Left ventricle myocardium superior (tissue), 1 donor: ENCODE data around the gene NUAK2. TPM values are rescaled to one million over a fixed set of nuclear protein-coding genes. Genes with fewer than 3 reads are reported as not detected.
"Not testable (repeated sequence)": the region's sequence is repeated elsewhere in the genome, so short reads cannot be mapped to it uniquely, and the experiment has no call there.

Experiments used
- ATAC-seq: fragments of 200-7000 bp; cut with Tn5 transposase; one replicate; pipeline ENCODE4 v1.9.1; 2020; ENCODE audit warnings: mild to moderate bottlenecking, moderate library complexity
- DNase-seq: peaks from one replicate; pipeline ENCODE4 v3.0.0-alpha.2; 2020
- intact Hi-C: fragments of 100-400 bp; cut with micrococcal nuclease; formaldehyde crosslinking; loops from one replicate; pipeline ENCODE4 v1.11.0; 2022
- long read RNA-seq: library from polyadenylated mRNA; unstranded; transcript quantifications from one replicate; pipeline ENCODE4 v2.0.0, GENCODE V29; 2021
- total RNA-seq: library from RNA; stranded (reverse); fragmentation: NEBNext Ultra II Directional; extraction: Animal tissue kit (Norgen Biotek cat#: 25700); gene quantifications from one replicate; pipeline ENCODE4 v1.2.1, GENCODE V29; 2021
- donor health status: DM: no; HTN: yes; CAD: no; lungs with severe emphysema.

Gene NUAK2
- 1.5 TPM for total RNA-seq
- long read RNA-seq, partial matches to known transcripts = 0 of 3 reads
- long read RNA-seq, other reads (novel, unspliced or antisense) = 1 of 3 reads

DNA sequence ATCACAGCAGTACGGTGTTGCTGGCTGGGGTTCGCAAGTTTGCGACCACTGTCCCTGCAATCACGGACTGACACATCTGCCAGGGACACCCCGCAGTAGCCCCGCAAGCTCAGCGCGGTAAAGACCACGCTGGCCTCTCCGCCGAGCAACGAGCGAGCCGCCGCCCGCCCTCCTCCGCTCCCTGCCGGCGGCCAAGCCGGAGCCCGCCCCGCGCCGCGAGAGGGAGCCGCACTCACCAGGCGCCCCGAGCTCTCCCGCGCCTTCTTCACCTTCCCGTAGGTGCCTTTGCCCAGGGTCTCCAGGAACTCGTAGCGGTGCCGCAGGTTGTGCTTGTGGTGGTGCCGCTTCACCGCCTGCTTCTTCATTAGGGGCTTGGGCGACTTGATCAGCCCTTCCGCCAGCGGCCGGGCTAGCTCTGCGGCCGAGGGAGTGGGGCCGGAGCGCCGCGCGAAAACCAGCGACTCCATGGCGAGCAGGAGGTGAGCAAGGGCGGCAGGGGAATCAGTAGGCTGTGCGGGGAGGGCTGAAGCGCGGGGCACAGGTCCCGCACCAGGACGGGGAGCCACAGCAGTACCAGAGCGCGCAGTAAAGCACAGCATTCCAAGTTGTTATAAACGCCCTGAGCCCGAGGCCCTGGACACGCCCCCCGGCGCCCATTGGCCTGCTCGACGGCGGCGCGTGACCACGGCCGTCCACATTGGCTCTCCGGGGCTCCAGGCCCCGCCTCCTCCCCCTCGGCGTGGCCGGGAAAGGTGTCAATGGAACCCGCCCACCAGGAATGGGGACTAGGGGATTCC is at the start of gene NUAK2:
NUAK2 (minus strand) TSS at position 584 of the 797 bp plus-strand sequence; CDS start at position 467, 117 bp downstream.
- intact Hi-C loops = no loop called here
- peak; percentile 91 for ATAC-seq
- peak; percentile 96 for DNase-seq

DNA sequence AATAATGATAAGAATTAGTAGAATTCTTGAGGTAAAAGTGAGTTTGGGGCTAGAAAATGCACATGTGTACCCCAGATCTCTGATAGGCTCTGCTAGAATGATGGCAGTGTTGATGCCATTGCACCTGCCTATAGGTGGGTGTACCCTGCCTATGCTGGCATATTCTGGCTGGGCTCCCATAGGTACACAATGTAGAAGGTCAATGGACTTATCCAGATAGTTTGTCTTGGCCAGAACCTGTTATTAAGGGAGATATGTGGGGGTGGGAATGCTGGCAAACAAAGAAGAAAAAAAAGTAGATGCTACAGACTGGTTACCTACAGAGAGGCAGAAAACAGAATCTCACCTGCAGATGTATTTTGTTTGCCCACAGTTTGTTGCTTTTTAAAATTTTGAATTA is 49.2 kb upstream of the NUAK2 start:
- ATAC-seq = no peak
- intact Hi-C loops = no loop called here
- DNase-seq = no peak

DNA sequence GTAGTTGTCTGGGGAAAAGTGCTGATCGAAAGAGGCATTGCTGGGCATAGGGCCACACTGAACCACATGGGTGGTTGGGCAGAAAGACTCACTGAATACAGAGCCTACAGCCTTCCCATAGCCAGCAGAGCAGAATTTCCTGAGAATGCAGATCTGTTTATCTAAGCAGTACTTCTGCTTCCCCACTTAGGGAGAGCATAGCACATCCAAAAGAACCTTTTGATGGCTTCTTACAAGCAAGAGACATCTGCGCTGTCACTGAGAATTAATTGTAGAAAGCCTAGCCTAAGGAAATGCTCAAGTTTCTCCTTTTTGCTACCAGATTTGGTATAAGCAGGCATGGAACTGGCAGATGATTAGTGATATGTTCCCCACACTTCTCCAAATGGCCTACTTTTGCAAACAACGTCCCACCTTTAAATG is 48.2 kb upstream of the NUAK2 start:
- intact Hi-C loops = no loop called here
- ATAC-seq (no peak), DNase-seq (no peak)

DNA sequence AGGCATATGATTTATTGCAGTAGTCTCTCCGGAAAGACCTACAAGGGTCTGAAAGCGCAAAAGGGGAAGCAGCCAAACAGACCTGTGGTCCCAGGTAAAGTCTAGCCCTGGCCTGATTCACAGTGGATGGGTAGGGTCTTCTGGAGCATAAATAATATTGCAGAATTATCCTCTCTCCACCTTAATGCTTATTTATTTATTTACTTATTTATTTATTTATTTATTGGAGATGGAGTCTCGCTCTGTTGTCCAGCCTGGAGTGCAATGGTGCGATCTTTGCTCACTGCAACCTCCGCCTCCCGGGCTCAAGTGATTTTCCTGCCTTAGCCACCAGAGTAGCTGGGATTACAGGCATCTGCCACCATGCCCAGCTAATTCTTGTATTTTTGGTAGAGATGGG is 46.9 kb upstream of the NUAK2 start:
- ATAC-seq (no peak), DNase-seq (no peak)
- intact Hi-C loops = no loop called here

DNA sequence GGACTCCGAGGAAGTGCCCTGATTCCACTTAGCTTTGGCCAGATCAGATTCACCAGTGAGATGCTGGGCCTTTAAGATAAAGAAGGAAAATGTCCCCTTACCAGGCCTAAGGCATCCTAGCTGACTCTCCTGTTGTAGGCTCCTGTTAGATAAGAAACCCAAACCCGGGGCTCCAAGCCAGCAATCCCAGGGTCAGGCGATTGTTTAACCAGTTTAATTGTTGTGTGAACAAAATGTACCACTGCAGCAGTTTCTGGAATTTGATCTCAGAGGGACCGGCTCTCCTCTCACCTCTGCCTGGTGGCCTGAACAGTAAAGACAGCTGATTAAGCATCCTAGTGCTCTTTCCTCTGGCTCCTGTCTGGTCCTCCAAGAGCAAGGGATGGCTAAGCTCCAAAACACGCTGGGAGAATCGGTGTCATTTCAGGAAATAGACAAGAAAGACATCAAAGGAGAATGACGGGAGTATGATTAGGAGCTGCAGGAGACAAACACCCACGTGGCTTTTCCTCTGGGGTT is 44.5 kb upstream of the NUAK2 start:
- intact Hi-C loops = no loop called here
- ATAC-seq = peak; percentile 46
- DNase-seq = no peak

DNA sequence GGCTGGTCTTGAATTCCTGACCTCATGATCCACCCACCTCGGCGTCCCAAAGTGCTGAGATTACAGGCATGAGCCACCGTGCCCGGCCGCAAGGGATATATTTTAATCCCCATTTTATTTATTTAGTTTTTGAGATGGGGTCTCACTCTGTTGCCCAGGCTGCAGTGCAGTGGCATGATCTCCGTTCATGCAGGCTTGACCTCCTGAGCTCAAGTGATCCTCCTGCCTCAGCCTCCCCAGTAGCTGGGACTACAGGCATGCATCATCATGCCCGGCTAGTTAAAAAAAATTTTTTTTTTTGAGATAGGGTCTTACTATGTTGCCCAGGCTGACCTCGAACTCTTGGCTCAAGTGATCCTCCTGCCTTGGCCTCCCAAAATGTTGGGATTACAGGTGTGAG is 43.5 kb upstream of the NUAK2 start:
- not testable (repeated sequence) for DNase-seq, ATAC-seq

DNA sequence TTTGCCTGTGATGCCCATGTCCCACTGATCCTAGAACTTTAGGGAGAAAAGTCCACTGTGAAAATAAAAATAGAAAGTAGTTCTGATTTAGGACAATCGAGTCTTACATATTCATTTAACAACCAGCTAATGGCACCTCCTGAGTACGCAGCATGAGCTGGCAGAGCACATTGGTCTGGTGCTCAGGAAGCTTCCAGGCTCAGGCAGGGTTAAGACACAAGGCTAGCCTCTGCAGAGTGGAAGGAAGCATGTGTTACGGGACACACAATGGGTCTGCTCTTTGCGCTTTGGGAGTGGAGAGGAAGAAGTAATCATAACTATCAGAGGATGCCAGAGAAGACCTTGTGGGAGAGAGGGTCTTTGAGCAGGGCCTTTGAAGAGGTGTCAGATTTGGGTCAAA is 39.3 kb upstream of the NUAK2 start:
- ATAC-seq = no peak
- no peak for DNase-seq
- intact Hi-C loops = no loop called here

More for the DNA sequence above, 43.5 kb upstream of the NUAK2 start:
- intact Hi-C loops = not testable (repeated sequence)

DNA sequence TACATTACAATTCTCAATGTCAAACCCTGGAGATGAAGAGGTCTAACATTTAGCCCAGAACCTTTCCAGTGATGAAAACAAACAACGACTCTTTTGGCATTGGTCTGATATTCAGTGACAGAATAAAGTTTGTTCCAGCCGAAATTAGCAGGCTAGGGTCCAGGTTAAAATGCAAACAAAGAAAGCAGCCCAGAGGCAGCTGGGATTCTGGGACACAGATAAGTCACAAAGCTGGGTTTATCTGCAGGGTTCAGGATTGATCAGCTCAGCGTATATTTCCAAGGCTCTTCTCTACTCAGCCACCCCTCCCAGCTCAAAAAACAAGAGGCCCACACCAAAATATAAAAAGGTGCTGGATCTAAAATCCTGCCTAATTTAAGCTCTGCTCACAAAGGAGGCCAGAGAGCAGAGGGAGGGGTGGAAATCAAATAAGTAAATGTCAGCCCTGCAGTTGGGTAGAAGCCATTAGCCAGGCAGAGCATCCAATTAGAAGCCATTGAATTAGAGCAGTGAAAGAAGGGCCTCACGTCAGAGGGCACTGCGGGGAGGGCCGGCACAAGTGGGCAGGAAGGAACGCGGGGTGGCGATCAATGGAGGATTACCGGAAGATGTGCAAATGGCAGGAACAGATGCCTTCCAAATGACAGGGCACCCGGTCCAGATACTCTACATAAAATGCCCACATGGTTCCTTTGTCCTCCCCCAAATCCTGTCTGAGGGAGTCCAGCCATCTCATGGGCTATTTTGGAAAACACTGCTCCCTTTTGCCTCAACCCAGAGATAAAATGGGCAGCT is 38.4 kb upstream of the NUAK2 start:
- intact Hi-C loops = no loop called here
- DNase-seq = no peak
- no peak for ATAC-seq

DNA sequence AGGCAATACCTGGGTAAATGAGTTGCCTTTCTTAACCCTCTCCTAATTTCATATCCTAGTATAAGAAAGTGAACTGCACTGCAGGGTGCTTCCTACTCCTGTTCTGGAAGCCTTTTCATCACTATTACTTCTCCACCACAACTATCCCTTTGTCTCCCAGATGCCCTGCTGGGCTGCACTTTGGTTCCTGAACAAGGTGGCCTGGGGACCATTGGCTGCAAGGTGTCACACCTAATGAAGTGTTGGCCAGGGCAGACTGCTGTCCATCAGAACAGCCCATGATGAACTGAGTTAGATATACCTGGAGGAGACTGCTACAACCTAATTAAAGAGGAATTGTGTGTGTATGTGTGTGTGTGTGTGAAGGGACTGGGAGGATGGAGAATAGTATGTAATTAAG is 37.0 kb upstream of the NUAK2 start:
- no peak for ATAC-seq

DNA sequence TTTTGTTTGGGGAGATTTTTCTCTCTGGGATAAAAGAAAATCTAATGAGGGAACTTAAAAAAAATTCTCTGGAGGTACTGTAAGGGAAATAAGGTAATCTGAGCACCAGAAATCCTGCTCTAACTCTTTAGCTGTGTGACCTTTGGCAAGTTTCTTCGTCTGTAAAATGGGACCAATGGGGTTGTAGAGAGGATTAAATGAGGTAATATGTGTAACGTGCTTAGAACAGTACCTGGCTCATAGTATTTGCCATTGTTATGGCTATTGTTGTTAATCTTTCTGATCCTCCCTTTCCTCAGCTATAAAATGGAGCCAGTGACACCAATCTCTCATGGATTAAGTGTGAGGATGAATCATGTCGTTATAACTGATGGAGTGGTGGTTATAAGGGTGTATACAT is 36.0 kb upstream of the NUAK2 start:
- intact Hi-C loops = no loop called here
- no peak for ATAC-seq
- DNase-seq = no peak

More for the DNA sequence above, 37.0 kb upstream of the NUAK2 start:
- intact Hi-C loops = no loop called here
- DNase-seq = no peak

DNA sequence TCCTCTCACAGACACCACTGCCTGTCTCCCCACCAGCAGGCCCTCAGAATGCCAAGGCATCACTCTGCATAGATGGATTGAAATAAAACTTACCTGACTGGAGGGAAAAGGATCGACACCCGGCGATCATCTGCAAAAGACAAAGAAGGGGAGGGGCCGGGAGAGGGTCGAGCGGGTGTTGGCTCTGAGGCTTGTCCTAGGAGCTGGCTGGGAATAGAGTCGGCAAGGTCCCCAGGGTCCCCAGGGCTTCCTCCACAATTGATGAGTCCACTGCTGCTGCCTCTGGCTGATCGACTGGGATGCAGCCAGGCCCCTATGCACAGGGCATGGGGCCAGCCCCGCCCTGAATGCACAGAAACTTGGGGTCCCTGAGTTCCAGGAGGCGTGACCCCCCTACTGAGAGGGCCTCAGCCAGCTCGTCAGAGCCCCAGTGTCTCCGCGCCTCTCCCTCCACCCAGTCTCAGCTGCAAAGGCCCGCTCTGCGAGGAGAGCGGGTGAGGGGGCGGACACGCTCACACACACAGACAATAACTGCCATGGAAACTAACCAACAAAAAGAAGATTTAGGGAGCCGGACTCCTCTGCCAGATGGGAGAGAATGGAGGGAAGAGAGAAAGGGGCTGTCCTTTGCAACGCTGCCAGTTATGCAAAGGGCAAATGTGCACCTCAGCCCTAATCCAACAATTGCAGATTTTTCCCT is 35.0 kb upstream of the NUAK2 start, which contains the start of gene KLHDC8A:
KLHDC8A (minus strand) TSS at position 483 of the 700 bp plus-strand sequence. CDS start 13,318 bp downstream, outside the sequence.
- ATAC-seq (no peak), DNase-seq (no peak)
- intact Hi-C loops = no loop called here

DNA sequence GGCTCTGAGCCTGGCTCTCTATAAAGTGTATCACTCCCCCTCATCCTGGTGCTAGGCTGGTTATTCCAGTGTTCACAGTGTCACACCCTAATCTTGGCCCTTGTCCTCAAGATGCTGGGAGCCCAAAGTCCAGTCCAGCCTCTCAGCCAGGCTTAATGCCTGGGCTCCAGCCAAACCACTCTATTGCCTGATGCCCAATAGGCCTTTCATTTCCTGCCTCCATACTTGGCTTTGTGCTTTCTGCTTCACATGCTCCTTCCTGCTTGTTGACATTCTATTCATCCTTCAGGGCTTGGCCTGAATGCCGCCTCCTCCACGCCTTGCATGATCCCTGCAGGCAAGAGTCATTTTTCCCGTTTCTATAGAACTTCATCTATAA is 33.5 kb upstream of the NUAK2 start:
- peak; percentile 14 for ATAC-seq
- no peak for DNase-seq
- intact Hi-C loops = no loop called here

DNA sequence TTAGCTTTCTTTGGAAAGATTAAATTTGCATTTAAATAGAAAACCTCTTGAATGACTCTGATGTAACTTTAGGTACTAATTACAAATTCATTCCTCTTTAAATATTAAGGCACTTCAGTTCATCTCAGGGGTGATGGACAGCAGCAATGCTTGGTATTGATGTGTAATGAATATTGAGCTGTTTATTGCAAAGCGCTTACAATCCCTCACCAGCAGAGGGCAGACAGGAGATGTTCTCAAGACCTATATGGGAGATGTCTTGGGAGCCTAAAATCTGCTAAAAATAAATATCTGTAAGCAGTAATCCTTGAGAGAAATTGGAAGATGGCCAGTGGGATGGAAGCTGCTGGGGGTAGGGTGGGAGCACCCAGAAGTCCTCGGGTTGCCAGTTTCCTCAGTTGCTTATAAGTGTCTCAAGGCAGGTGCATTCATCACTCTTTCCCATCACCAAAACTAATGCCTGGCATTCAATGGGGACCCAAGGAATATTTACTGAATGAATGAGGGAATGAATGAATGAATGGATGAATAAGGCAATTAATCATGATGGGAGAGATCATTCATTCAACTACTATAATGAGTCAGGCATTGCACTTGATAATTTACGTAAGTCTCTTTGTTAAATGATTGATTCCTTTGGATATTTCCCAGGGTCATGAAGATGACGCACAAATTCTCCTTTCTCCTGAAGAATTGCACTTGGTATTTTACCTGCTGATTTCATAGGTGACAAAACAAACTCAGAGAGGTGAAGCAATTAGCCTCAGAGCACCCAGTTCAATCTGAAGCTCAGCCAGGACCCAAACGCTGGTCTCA is 32.9 kb upstream of the NUAK2 start:
- ATAC-seq (peak; percentile 56), DNase-seq (no peak)
- intact Hi-C loops = no loop called here

DNA sequence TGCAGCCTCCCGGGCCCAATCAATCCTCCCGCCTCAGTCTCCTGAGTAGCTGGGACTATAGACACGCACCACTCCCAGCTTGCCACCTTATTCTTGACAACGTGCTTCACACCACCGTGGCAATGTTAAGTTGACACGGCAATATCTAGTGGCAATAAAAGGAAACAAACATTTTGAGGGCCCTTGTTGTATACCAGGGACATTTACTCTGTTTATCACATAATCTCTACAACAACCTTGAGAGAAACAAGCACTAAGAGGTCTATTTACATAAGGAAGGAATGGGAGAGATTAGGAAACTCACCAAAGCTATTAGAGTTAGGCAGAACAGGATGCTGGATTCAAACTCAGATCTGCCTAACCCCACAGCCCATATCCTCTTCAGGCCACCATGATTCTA is 32.1 kb upstream of the NUAK2 start:
- intact Hi-C loops = no loop called here
- ATAC-seq (no peak), DNase-seq (no peak)

DNA sequence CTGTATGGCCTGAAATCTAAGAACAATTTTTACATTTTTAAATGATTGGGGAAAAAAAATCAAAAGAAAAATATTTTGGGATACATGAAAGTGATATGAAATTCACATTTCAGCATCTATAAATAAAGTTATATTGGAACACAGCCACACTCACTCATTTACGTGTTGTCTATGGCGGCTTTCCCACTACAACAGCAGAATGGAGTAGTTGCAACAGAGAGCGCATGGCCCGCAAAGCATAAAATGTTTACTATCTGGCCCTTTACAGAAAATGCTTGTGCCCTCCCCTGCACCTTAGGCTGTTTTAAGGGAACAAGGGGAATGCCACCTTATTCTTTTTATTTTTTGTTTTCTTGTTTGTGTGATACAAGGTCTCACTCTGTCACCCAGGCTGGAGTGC is 31.6 kb upstream of the NUAK2 start:
- ATAC-seq (no peak), DNase-seq (no peak)
- intact Hi-C loops = no loop called here

DNA sequence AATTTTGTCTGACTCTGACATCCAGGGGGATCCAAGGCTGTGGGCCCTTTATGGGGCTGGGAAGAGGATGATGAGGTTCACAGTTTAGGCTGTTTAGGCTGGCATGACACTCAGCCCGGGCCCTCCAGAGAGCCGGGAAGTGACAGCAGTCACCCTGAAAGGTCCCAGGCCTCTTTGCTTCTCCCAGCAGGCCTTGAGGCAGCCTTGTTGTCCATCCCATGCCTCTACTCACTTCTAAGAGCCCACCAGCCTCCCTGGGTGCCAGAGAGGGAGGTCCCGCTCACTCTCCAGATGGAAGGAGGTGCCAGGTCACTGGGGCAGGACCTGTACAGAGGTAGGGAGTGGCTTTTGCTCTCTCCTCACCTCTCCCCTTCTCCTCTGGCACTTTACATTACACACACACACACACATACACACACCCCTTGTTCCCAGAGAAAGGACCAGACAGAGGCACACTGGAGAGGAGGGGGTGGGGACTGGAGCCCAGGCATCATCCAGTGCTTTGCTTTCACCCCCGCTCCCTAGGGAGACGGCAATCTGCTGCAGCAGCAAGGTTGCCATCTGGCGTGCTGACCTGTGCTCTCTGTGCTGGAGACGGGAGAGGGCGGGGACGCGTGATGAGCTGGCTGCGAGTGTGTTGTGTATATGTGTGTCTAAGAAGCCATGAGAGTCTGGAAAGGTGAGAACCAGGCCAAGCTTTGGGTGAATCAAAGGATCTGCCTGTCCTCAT is 30.6 kb upstream of the NUAK2 start:
- intact Hi-C loops = no loop called here
- no peak for ATAC-seq

DNA sequence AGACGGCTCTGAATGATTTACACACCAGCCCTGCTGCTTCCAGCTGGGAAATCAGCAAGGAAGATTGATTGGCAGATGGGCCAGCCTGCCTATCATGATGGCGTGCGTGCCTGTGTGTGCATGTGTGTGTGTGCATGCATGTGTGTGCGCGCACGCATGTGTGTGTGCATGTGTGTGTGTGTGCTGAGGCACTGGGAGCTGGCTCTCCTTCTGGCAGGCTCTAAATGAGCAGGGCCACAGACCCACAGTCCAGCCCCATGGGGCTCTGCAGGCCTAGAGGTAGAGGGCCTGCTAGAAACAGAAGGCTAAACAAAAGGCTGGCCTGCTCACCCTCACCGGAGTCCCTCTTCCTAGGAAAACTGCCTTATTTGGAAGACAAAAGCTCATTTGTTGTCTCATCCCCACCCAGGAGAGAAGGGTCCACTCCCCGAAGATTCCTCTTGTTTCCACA is 29.2 kb upstream of the NUAK2 start:
- ATAC-seq (no peak), DNase-seq (no peak)
- intact Hi-C loops = no loop called here

More for the DNA sequence above, 30.6 kb upstream of the NUAK2 start:
- no peak for DNase-seq

DNA sequence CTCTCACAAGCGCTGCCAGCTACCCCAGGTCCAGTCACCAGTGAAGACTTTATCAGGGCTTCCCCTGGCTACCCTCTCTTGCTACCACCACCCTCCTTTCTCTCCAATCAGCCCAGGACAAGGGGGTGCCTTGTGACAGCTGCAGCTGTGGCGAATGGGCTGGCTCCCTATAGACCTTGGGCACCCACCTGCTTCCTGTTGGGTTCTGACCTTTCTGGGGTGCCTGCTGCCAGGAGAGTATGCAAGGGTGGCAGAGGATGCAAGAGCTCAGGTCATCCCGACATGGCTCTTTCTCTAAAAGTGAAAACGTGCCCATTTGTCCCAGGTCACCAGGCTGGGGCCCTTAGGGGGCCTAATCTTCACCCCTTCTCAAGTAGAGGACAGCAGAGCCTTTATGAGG is 28.6 kb upstream of the NUAK2 start:
- DNase-seq = no peak
- intact Hi-C loops = no loop called here
- ATAC-seq = no peak
